HCT116 (cell line): Measurements from ENCODE around the gene HIVEP3. TPM values are rescaled to one million over a fixed set of nuclear protein-coding genes. Genes with fewer than 3 reads are reported as not detected.

ENCODE experiments used
- ATAC-seq: fragments of 200-7000 bp; cut with Tn5 transposase; 2 replicates; pipeline ENCODE4 v1.9.1; 2020; ENCODE audit warnings: mild to moderate bottlenecking, moderate library complexity
- BruUV-seq: library from RNA; stranded (reverse); fragments of 400-500 nt; replicated peaks from 2 replicates; lab custom pipeline; 2021; lab: Mats Ljungman, UMichigan
- CTCF ChIA-PET: fragments of 300-600 bp; sonication (Branson Sonifier 250); formaldehyde crosslinking; loops from one replicate; lab custom pipeline; 2021; ENCODE audit warnings: antibody characterized with exemption; lab: Charles Lee
- POLR2A ChIA-PET: fragments of 300-600, 350-600 bp; sonication (Branson Sonifier 250); formaldehyde crosslinking; loops from one replicate; lab custom pipeline; 2021; ENCODE audit warnings: antibody characterized with exemption; lab: Charles Lee
- RAD21 ChIA-PET, 2 experiments: fragments of 300-600 bp; sonication (Branson Sonifier 250); formaldehyde crosslinking; loops; one replicate each; lab custom pipeline; 2023; ENCODE audit warnings: low total read pairs in 2 of 2; ENCODE audit not compliant: uncharacterized antibody in 2 of 2, unreplicated experiment in 2 of 2, low non-redundant PET in 1 of 2; lab: Charles Lee
- DNase-seq: peaks from one replicate; pipeline ENCODE4 v3.0.0-alpha.2; 2010; ENCODE audit warnings: low read depth, low spot score
- H2AFZ ChIP-seq: fragments of 200-600 bp; shearing (Covaris generic), sonication (generic); 2 replicates; pipeline ENCODE4 v1.6.1; 2017; ENCODE audit warnings: low read depth, mixed run types, mixed read lengths, antibody characterized with exemption, low read length; ENCODE audit not compliant: poor library complexity, severe bottlenecking
- H3K27ac ChIP-seq: 2 replicates; pipeline ENCODE4 v1.5.1; 2012; ENCODE audit warnings: low read depth, low read length
- H3K27me3 ChIP-seq: fragments of 200-600 bp; sonication (generic); 2 replicates; pipeline ENCODE4 v1.6.1; 2016; ENCODE audit warnings: mixed run types, low read length, mixed read lengths; ENCODE audit not compliant: insufficient read depth
- H3K36me3 ChIP-seq, 2 experiments: fragments of 200-500 bp in 1 of 2; fragments of 200-600 bp in 1 of 2; sonication (Bioruptor generic) in 1 of 2; sonication (generic) in 1 of 2; 2 replicates each; pipeline versions ENCODE4 v1.5.1 to v1.6.1; 2014 to 2016; ENCODE audit warnings: low read length in 2 of 2, inconsistent platforms in 1 of 2, mixed read lengths in 1 of 2, mixed run types in 1 of 2; ENCODE audit not compliant: insufficient read depth in 2 of 2, control insufficient read depth in 1 of 2
- H3K4me1 ChIP-seq, 2 experiments: fragments of 200-600 bp in 1 of 2; sonication (generic) in 1 of 2; 2 replicates each; pipeline versions ENCODE4 v1.5.1 to v1.6.1; 2012 to 2017; ENCODE audit warnings: low read length in 2 of 2, inconsistent platforms in 1 of 2, mild to moderate bottlenecking in 1 of 2, mixed read lengths in 1 of 2, mixed run types in 1 of 2, moderate library complexity in 1 of 2; ENCODE audit not compliant: insufficient read depth in 2 of 2, control insufficient read depth in 1 of 2
- H3K4me2 ChIP-seq: fragments of 200-600 bp; sonication (generic); 2 replicates; pipeline ENCODE4 v1.6.1; 2017; ENCODE audit warnings: mixed run types, low read length, mixed read lengths
- H3K4me3 ChIP-seq, 2 experiments: fragments of 200-600 bp in 1 of 2; sonication (generic) in 1 of 2; replicated peaks in 1 of 2; 2 replicates each; pipeline ENCODE4 v1.5.1; 2011 to 2016; ENCODE audit warnings: low read length in 2 of 2, control low read depth in 1 of 2, low read depth in 1 of 2, mild to moderate bottlenecking in 1 of 2, mixed read lengths in 1 of 2, mixed run types in 1 of 2
- H3K79me2 ChIP-seq: fragments of 200-600 bp; sonication (generic); 2 replicates; pipeline ENCODE4 v1.6.1; 2017; ENCODE audit warnings: mild to moderate bottlenecking, mixed run types, low read length, moderate library complexity, mixed read lengths; ENCODE audit not compliant: insufficient read depth
- H3K9ac ChIP-seq: fragments of 200-600 bp; sonication (generic); 2 replicates; pipeline ENCODE4 v1.6.1; 2016; ENCODE audit warnings: low read length, mixed read lengths
- H3K9me2 ChIP-seq: fragments of 200-600 bp; sonication (generic), shearing (Covaris generic); 2 replicates; pipeline ENCODE4 v1.6.1; 2017; ENCODE audit warnings: mixed run types, mild to moderate bottlenecking, moderate library complexity; ENCODE audit not compliant: insufficient read depth
- H3K9me3 ChIP-seq, 2 experiments: fragments of 200-500 bp in 1 of 2; fragments of 200-600 bp in 1 of 2; sonication (Bioruptor generic) in 1 of 2; sonication (generic) in 1 of 2; 2 replicates each; pipeline ENCODE4 v1.6.1; 2014 to 2017; ENCODE audit warnings: low read length in 2 of 2, mixed read lengths in 2 of 2, inconsistent platforms in 1 of 2, low read depth in 1 of 2, mild to moderate bottlenecking in 1 of 2, mixed run types in 1 of 2, moderate library complexity in 1 of 2; ENCODE audit not compliant: control insufficient read depth in 1 of 2, insufficient read depth in 1 of 2
- H4K20me1 ChIP-seq: fragments of 200-600 bp; sonication (generic), shearing (Covaris generic); 2 replicates; pipeline ENCODE4 v1.6.1; 2017; ENCODE audit warnings: mixed run types, mild to moderate bottlenecking, moderate library complexity; ENCODE audit not compliant: insufficient read depth
- FOSL1 ChIP-seq: IDR thresholded peaks from 2 replicates; pipeline ENCODE4 v1.6.1; 2012; ENCODE audit warnings: low read depth
- JUND ChIP-seq: IDR thresholded peaks from 2 replicates; pipeline ENCODE4 v1.6.1; 2012
- POLR2AphosphoS5 ChIP-seq: IDR thresholded peaks from 2 replicates; pipeline ENCODE4 v1.6.1; 2011; ENCODE audit warnings: mild to moderate bottlenecking, low read depth, low read length, moderate library complexity
- ZNF274 ChIP-seq: fragments of 200-500 bp; sonication (Bioruptor generic); IDR thresholded peaks from 2 replicates; pipeline ENCODE4 v1.6.1; 2014; ENCODE audit warnings: mild to moderate bottlenecking, low read depth, low read length, inconsistent platforms
- intact Hi-C: fragments of 100-400 bp; cut with micrococcal nuclease; formaldehyde crosslinking; loops from 2 replicates; pipeline ENCODE4 v1.10.0; 2022
- total RNA-seq: library from RNA; stranded (reverse); gene quantifications from one replicate; pipeline ENCODE4 v1.2.1, GENCODE V29; 2021; ENCODE audit not compliant: unreplicated experiment
- TF ChIP-seq, protein P1 (sequence below), 3 experiments: fragments of 200-600 bp in 1 of 3; sonication (generic) in 1 of 3; IDR thresholded peaks in 2 of 3; conservative IDR thresholded peaks in 1 of 3; 2 replicates each; pipeline ENCODE4 v1.5.1; 2012 to 2017; ENCODE audit warnings: low read depth in 2 of 3, low read length in 2 of 3, antibody characterized with exemption in 1 of 3, borderline replicate concordance in 1 of 3, control low read depth in 1 of 3, mild to moderate bottlenecking in 1 of 3, mixed read lengths in 1 of 3, mixed run types in 1 of 3, moderate library complexity in 1 of 3; ENCODE audit not compliant: insufficient read depth in 1 of 3

Gene HIVEP3
- total RNA-seq, 1 experiment from 2014 or later = 7.1 TPM

DNA sequence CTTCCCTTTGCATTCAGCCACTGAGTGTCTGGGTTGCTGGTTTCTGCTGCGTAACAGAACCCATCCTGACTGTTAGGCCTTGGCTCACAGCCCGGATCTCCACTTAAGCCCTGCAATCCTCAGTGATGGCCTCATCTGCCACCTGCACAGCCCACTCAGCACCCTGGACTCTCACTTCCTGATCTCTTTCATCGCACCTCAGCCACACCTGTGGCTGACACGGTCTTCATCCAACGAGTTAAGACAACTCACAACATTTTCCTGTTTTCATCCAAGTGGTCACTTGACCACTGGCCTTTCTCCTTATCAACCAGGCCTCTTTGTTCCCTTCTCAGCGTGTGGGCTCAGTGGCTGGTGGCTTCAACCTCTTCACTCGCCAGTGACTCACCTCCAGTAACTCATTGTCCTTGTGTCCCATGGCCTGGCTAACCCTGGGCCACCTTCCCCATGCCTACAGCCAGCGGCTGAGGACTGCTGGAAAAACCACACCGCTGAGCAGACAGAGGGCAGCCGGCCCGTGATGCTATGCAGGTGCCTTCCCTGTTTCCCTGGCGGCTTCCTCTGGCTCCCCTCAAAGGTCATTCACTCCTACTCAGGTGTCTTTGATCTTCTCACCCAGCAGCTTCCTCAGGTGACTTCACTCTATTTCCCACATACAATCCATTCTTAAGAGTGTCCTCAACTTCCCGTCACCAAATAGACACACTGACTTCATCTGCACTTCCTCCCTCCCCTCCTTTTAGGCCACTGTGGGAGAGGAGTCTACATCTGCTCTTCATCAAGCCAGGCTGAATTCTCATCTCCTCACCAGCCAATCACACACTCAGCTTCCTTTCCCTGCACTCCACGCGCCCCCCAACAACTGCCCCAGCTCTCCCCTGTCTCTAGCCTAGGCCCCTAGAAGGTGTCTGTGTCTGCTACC is 414.3 kb downstream of the HIVEP3 start:
- Histone ChIP-seq H3K4me1 (peaks cover 39 to 47% of the 10 kb centered on the region in 2 experiments), H3K27ac (peak overlapping the region; percentile 50), H3K4me2 (peak overlapping the region; percentile 57), H3K9me2 (no peaks in the 10 kb centered on the region), H3K9ac (no peak overlapping the region; the same call in 1 of the 2 replicates), H2AFZ (peak overlapping the region; percentile 64), H4K20me1 (no peaks in the 10 kb centered on the region), H3K9me3 (no peaks in the 10 kb centered on the region), H3K36me3 (no peaks in the 10 kb centered on the region), H3K4me3 (peak overlapping the region in 1 of 2 experiments; percentile 1; a peak in 1 of 4 replicates), H3K79me2 (no peaks in the 10 kb centered on the region), H3K27me3 (no peaks in the 10 kb centered on the region)
- CTCF ChIA-PET = interaction anchor here (1.3 kb wide), 1 partner anchor 9 kb away, joined by 3 read pairs; no protein-coding TSS in a partner anchor
- POLR2A ChIA-PET = no interaction called here
- TF ChIP-seq JUND = no peak
- peak; percentile 58 for TF ChIP-seq POLR2AphosphoS5
- RAD21 ChIA-PET = no interaction called here
- intact Hi-C loops = no loop called here
- peak; percentile 63 for DNase-seq
- BruUV-seq = no TSS peak
- peak; percentile 66 for ATAC-seq

- no peak overlapping the region for H3K9ac ChIP-seq
- H2AFZ ChIP-seq = peak overlapping the region; percentile 64
- no peaks in the 10 kb centered on the region for H3K36me3 ChIP-seq
- RAD21 ChIA-PET = no interaction called here
- POLR2A ChIA-PET = no interaction called here
- no peak overlapping the region for H3K4me3 ChIP-seq
- no peak for DNase-seq
- H3K4me2 ChIP-seq = peak overlapping the region; percentile 57
- CTCF ChIA-PET = no interaction called here
- TF ChIP-seq FOSL1 (no peak), ZNF274 (no peak)
- TF ChIP-seq, protein P1, sequence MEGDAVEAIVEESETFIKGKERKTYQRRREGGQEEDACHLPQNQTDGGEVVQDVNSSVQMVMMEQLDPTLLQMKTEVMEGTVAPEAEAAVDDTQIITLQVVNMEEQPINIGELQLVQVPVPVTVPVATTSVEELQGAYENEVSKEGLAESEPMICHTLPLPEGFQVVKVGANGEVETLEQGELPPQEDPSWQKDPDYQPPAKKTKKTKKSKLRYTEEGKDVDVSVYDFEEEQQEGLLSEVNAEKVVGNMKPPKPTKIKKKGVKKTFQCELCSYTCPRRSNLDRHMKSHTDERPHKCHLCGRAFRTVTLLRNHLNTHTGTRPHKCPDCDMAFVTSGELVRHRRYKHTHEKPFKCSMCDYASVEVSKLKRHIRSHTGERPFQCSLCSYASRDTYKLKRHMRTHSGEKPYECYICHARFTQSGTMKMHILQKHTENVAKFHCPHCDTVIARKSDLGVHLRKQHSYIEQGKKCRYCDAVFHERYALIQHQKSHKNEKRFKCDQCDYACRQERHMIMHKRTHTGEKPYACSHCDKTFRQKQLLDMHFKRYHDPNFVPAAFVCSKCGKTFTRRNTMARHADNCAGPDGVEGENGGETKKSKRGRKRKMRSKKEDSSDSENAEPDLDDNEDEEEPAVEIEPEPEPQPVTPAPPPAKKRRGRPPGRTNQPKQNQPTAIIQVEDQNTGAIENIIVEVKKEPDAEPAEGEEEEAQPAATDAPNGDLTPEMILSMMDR (IDR thresholded peaks at IDR 0.05 in 2 of 3, conservative IDR thresholded peaks at IDR 0.05 in 1 of 3; ENCODE audit: borderline replicate concordance in 1 of 3, insufficient read depth in 1 of 3, low read depth in 2 of 3, low read length in 2 of 3) = peak in 1 of 3 experiments; percentile 43; a peak in 1 of 6 replicates
- no peaks in the 10 kb centered on the region for H3K27me3 ChIP-seq
- H3K79me2 ChIP-seq = no peaks in the 10 kb centered on the region
- no peaks in the 10 kb centered on the region for H3K9me2 ChIP-seq
- H3K9me3 ChIP-seq = no peaks in the 10 kb centered on the region
- H4K20me1 ChIP-seq = no peaks in the 10 kb centered on the region
- intact Hi-C loops = no loop called here
- peak overlapping the region; percentile 50 for H3K27ac ChIP-seq
- ATAC-seq = peak; percentile 56
- H3K4me1 ChIP-seq = peaks cover 46 to 54% of the 10 kb centered on the region in 2 experiments
- BruUV-seq = no TSS peak
Observed at GRCh38 chr1:41503538-41504113, 415.1 kb downstream of the HIVEP3 start.
